NCI-H226 (cell line): Measurements from ENCODE around the gene IDS.
"Not testable (repeated sequence)": the region's sequence is repeated elsewhere in the genome, so short reads cannot be mapped to it uniquely, and the experiment has no call there.

Source experiments
- DNase-seq: peaks from one replicate; pipeline ENCODE4 v3.0.0-alpha.2; 2015

IDS gene

GRCh38 chrX:149526318-149527033 is 21.4 kb upstream of the IDS start:
- DNase-seq, result not testable (repeated sequence)

- not testable (repeated sequence) for DNase-seq
These were observed 20.8 kb upstream of the IDS start for GRCh38 chrX:149525903-149526302.

GRCh38 chrX:149525389-149525788 is 20.3 kb upstream of the IDS start:
- peak; percentile 32 for DNase-seq

GRCh38 chrX:149522916-149523315 is 17.8 kb upstream of the IDS start:
- no peak for DNase-seq

GRCh38 chrX:149521438-149521837 is 16.3 kb upstream of the IDS start:
- no peak for DNase-seq

GRCh38 chrX:149520636-149521277 is 15.7 kb upstream of the IDS start:
- not testable (repeated sequence) for DNase-seq

- no peak for DNase-seq
These were observed 13.1 kb upstream of the IDS start for GRCh38 chrX:149518236-149518635.

- DNase-seq, result no peak
These were observed 12.2 kb upstream of the IDS start for GRCh38 chrX:149517308-149517707.

- no peak for DNase-seq
These were observed 11.5 kb upstream of the IDS start for GRCh38 chrX:149516604-149517003.

GRCh38 chrX:149515954-149516602 is 11.0 kb upstream of the IDS start:
- DNase-seq, result no peak

- DNase-seq, result no peak
These were observed 8.8 kb upstream of the IDS start for GRCh38 chrX:149513825-149514428.

- DNase-seq, result no peak
These were observed 7.2 kb upstream of the IDS start for GRCh38 chrX:149512225-149512885.

- DNase-seq, result no peak
These were observed 6.0 kb upstream of the IDS start for GRCh38 chrX:149511081-149511480.

- DNase-seq, result no peak
These were observed 5.3 kb upstream of the IDS start for GRCh38 chrX:149510386-149510785.

GRCh38 chrX:149508467-149508866 is 3.4 kb upstream of the IDS start:
- DNase-seq, result no peak

- no peak for DNase-seq
These were observed 1.2 kb upstream of the IDS start for GRCh38 chrX:149506349-149506748.

- no peak for DNase-seq
These were observed 565 bp upstream of the IDS start for GRCh38 chrX:149505671-149506070.

GRCh38 chrX:149504226-149504914 is 736 bp downstream of the IDS start:
- no peak for DNase-seq

- peak; percentile 10 for DNase-seq
These were observed 1.7 kb downstream of the IDS start for GRCh38 chrX:149503446-149503845.

- DNase-seq, result not testable (repeated sequence)
These were observed 2.2 kb downstream of the IDS start for GRCh38 chrX:149502923-149503322.

- no peak for DNase-seq
These were observed 5.3 kb downstream of the IDS start for GRCh38 chrX:149499766-149500165.

- DNase-seq, result no peak
These were observed 6.3 kb downstream of the IDS start for GRCh38 chrX:149498767-149499166.

- DNase-seq, result peak; percentile 29
These were observed 7.5 kb downstream of the IDS start for GRCh38 chrX:149497626-149498025.
